Smooth muscle cell of the brain vasculature (primary cell): ENCODE data around the gene TENM4.
"Not testable (repeated sequence)": the region's sequence is repeated elsewhere in the genome, so short reads cannot be mapped to it uniquely, and the experiment has no call there.

Source experiments
- DNase-seq: peaks from one replicate; pipeline ENCODE4 v3.0.0-alpha.2; 2012; ENCODE audit warnings: low read depth, low spot score

The TENM4 gene

DNA sequence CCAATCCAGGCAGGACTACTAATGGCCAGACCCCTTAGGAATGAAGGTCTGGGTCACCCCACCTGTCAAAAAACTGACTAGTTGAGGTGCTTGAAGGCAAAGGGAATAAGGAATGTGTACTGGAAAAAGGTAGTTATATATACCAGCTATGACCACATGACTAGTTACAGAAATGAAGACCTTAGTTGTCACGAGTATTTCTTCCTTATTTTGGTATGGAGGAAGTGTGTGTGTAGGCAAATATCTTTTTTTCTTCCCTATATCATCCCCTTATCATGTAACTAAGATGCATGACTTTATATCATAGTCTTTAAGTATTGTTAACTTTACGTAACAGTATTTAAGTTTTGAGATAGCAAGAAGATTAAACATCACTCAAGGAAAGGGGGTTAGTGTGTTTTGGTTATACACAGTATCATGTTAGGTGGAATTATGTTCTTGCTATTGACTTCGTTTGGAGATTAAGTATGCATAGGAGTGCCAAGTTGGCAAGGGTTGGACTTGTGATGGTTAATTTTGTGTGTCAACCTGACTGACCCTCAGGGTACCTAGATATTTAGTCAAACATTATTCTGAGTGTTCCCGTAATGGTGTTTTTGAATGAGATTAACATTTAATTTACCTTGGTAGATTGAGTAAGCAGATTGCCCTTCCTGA lies 828.0 kb downstream of the TENM4 start:
- DNase-seq: no peak

DNA sequence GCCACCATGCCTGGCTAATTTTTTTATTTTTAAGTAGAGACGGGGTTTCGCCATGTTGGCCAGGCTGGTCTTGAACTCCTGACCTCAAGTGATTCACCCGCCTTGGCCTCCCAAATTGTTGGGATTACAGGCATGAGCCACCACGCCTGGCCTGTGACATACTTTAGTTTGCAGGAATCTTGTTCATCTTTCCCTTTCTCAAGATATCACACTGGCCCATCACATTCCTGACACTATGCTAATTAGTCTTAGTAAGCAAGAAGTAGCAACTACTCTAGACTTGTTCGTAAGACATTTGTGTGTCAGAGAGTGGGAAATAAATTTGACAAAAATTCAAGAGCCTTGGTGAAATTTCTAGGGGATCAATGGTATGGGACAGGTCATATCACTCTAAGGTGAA lies 831.5 kb downstream of the TENM4 start:
- not testable (repeated sequence) for DNase-seq

DNA sequence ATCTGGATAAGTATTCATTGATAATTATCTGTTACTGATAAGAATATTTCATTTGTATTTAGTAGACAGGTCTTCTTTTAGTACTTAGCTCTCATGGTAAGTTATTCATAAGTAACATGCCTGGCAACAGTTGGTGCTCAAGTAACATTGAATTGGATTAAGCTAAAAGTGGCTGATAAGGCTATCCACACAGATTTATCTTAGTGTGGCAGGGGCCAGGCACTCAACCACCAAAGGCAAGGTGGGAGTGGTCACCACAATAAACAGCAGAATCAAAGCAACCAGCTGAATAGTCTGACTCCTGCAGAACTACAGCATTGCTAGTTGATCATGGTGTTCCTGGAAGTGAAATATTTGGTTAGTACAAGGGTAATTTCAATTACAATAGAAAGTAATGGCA lies 833.1 kb downstream of the TENM4 start:
- no peak for DNase-seq

DNA sequence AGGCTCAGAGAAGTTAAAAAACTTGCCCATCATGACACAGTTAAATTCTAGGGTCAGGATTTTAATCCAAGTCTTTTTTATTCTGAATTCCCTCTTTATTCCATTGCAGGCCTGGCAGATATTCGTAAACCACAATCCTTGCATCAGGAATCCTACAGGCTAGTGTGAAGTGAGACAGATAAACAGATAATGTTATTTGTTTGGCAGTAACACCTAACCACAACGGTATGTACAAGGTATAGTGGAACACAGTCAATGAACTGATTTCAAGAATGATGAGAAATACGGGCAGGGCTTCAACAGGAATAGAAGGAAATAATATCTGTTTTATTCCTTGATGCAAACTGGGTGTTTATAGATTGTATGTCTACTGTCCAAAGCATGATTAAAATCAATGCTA lies 834.2 kb downstream of the TENM4 start:
- DNase-seq: no peak

DNA sequence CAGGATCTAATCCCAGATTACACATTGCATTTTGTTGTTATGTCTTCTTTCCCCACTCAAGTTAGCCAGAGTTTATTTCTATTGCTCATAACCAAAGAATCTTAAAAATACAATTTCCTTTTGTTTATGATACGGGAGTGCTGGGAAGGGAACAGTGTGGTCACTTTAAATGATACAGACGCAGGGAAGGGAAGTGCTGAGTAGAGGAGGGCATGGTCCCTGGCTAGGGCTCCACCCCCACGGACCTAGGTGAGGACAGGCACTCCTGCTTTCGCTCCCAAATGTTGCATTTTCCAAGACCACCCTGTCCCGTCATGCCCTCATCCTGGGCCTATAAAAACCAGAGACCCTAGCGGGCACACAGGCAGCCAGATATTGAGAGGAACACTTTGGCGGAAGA lies 835.5 kb downstream of the TENM4 start:
- DNase-seq: no peak

DNA sequence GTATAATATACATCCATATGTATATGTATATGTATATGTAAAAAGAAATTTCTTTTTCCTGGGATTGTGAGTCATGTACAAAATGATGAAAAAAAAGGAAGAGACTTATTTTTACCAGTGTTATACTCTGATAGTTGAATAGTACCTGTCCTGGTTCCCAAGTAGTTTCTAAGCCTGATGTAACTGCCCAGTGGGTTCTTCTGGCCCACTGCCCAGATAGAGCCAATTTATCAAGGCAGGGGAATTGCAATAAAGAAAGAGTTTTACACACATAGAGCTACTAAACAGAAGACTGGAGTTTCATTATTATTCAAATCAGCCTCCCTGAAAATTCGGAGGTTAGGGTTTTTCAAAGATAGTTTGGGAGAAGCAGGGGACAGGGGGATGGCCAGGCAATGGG lies 837.0 kb downstream of the TENM4 start:
- no peak for DNase-seq
